GM19193 (cell line): ENCODE data around the gene MYL12B.

ENCODE experiments used
- POLR2A ChIP-seq: IDR thresholded peaks from 4 replicates; pipeline ENCODE4 v1.6.1; 2011; ENCODE audit not compliant: insufficient read depth, insufficient read length; ENCODE audit errors: extremely low read depth

MYL12B gene

DNA sequence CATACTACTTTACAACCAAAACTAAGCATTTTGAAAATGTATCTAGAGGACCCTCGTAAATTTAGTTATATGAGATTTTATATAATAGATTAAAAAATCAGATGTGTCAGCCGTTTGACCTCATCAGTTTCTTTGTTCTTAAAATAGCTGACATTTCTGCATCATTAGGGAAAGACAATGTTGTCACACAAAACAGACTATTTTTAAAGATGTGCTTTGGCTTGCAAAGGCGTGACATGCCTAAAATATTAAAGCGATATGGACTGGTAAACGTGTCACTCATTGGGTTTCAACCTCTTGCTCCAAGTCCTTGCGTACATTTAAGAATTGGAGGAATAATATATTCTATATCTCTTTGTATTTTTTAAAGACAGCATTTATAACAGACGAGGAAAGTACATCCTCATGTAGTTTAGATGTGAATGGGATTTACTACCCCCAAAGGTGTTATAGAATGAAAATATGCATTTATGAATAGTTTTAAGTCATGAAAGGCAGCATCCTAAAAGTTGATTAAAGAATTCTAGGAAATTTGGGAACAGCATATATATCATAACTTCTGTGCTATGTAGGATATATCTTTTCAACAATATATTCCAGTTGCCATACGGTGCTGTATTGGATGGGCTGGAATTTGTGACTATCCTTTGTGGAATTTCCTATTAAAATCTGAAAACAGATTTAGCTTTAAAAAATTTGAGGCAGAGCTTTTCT is 10.5 kb upstream of the MYL12B start:
- no peak for TF ChIP-seq POLR2A

DNA sequence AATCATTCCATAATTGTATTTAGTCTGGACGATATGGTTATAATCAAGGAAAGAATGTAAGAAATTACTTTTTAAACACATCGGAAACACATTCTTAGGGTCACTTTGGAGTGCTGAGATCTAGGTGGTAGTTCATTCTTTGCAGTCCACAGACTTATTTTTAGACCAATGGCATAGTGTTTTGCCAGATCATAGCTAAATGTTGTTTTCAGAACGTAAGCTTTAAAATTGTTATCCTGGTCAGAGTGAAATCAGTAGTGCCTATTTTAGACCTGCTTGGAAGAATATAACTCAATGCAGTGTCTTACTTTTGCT is 10.0 kb upstream of the MYL12B start:
- TF ChIP-seq POLR2A = no peak

- no peak for TF ChIP-seq POLR2A
These were observed 9.1 kb upstream of the MYL12B start for GRCh38 chr18:3252843-3253242.

- no peak for TF ChIP-seq POLR2A
These were observed 7.2 kb upstream of the MYL12B start for GRCh38 chr18:3254725-3255124.

DNA sequence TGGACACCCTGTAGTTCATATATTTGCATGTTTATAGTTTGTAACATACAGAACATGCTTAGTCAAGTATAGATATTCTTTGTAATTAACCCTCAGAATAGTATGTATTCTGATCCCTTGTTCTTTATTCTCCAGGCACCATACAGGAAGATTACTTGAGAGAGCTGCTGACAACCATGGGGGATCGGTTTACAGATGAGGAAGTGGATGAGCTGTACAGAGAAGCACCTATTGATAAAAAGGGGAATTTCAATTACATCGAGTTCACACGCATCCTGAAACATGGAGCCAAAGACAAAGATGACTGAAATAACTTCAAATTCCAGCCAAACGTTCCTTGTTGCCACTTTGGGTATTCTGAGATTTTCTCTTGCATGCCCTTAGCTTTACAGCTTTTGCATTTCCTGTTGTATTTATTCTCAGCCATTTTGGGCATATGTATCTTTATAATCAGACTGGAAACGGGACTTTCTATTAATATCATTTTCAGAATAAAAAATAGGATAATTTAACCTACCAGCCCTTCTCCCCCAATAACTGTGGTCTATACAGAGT is 6.2 kb upstream of the MYL12B start:
- no peak for TF ChIP-seq POLR2A

DNA sequence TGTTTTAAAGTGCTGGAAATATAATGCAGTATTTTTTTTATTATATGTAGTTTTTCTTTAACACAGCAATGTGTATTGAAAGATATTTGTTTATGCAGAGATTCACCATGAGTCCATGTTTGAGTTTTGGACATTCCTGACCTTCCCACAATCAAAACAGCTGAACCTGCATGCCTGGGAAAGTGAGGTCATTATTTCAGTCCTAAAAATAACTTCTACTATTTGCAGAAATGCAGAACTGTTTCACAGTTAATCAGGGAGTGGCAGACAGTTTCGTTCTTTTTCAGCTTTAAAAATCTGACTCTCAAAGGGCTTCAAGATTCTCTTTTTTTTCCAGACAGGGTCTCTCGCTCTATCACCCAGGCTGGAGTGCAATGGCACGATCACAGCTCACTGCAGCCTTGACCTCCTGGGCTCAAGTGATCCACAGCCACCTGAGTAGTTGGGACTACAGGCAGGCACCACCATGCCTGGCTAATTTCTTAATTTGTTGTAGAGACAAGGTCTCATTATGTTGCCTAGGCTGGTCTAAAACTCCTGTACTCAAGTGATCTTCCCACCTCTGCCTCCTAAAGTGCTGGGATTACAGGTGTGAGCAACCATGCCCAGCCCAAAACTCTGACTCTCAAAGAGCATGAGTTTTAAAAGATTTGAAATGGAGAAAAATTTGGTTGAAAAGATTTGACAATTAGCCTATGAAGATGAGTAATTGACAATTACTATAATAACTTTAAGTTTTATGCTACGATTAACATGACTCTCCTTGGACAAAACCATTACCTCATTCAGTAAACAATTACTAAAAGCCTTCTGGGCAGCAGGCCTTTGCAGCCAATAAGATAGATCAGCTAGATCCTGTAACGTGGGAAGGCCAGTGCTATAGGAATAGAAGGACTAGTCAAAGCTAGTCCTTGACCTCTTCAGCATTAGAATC is 5.0 kb upstream of the MYL12B start:
- TF ChIP-seq POLR2A = no peak

- no peak for TF ChIP-seq POLR2A
These were observed 4.3 kb upstream of the MYL12B start for GRCh38 chr18:3257627-3258120.

DNA sequence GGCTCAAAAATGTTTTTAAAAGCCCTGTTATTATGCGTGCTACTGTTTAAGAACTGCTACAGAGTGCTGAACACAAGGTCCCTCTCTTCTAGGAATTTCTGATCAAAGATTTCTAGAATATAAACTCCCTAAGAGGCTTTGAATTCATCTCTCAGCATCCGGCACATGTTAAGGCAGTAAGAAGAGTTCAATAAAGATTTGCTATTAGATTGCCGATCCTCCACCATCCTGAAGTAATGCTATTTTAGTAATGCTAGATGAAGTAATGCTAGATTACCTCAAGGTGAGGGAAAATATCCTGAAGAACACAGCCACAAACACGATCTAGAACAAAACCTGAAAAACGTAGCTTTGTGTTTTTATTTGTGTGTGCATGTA is 949 bp upstream of the MYL12B start:
- TF ChIP-seq POLR2A = no peak

GRCh38 chr18:3262234-3263131 is 550 bp downstream of the MYL12B start:
- TF ChIP-seq POLR2A = no peak

GRCh38 chr18:3263132-3263700 is 1.3 kb downstream of the MYL12B start:
- TF ChIP-seq POLR2A = no peak

DNA sequence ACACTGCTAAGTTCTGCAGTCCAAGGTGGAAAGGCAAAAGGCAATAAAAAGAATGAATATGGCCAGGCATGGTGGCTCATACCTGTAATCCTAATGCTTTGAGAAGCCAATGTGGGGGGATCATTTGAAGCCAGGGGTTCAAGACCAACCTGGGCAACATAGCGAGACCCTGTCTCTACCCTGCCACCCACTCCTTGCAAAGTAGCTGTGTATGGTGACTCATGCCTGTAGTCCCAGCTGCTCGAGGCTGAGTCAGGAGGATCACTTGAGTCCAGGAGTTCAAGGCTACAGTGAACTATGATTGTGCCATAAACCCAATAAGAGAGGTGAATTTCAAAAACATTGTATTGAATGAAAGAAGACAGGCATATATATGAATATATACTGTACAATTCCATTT is 2.4 kb downstream of the MYL12B start:
- TF ChIP-seq POLR2A = no peak

GRCh38 chr18:3265564-3266033 is 3.7 kb downstream of the MYL12B start:
- no peak for TF ChIP-seq POLR2A

DNA sequence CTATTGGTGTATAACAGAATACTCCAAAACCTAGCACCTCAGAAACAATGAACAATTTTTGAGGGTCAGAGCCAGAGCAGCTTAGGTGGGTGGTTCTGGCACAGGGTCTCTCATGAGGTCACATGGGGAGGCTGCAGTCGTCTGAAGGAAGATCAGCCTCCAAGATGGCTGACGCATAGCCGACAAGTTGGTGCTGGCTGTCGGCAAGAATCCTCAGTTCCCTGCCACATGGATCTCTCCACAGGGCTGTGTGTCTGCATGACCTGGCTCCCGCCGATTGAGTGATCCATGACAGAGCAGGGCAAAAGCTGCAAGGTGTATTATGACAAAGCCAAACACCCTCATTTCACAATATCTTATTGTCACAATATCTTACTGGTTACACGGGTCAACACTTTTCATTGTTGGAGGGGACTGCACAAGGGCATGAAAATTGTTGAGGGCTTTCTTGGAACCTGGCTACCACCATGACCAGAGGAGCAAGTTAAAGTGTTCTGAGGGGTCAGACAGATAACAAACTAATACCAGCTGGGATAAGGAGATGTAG is 4.2 kb downstream of the MYL12B start:
- TF ChIP-seq POLR2A = no peak

GRCh38 chr18:3268306-3268705 is 6.4 kb downstream of the MYL12B start:
- no peak for TF ChIP-seq POLR2A
